Ovary (tissue), 3 donors: ENCODE data around the gene RAI14.

Source experiments
- CTCF ChIP-seq, 3 donors: fragments of 450-650 bp in 2 of 3; fragments of 200-600 bp in 1 of 3; IDR thresholded peaks; one replicate each; pipeline versions ENCODE4 v1.5.1 to v1.8.0; 2016 to 2022; ENCODE audit warnings: antibody characterized with exemption in 3 of 3, mild to moderate bottlenecking in 1 of 3
- POLR2A ChIP-seq: fragments of 450-650 bp; IDR thresholded peaks from one replicate; pipeline ENCODE4 v1.6.1; 2017; ENCODE audit warnings: antibody characterized with exemption, mild to moderate bottlenecking, moderate library complexity
- donor health status: DM: no; HTN: no; CAD: no.

GRCh38 chr5:34657274-34657921 lies 1.3 kb downstream of the RAI14 start:
- TF ChIP-seq CTCF (IDR thresholded peaks at IDR 0.05) (no peak), POLR2A (no peak)
